ENCODE data around the gene SLC2A3. TPM values are rescaled to one million over a fixed set of nuclear protein-coding genes. Genes with fewer than 3 reads are reported as not detected.

SLC2A3 gene
- total RNA-seq, 8 experiments from 2014 or later, result 10.3 to 110 (median 54.6) TPM

Other genes with a start within 250 kb of the SLC2A3 start
- gene GDF3, start 240.4 kb downstream of the SLC2A3 start, total RNA-seq, result 10 to 100 TPM in 4 of 8 experiments, under 1 TPM in 1, not detected in 3; 0.21 to 49.4 (median 30.7) TPM
- under 1 TPM in 2 of 8 experiments, not detected in 6; 0.21 to 0.33 TPM for gene DPPA3, start 224.8 kb downstream of the SLC2A3 start, total RNA-seq
- under 1 TPM in 2 of 8 experiments, not detected in 6; 0.24 to 0.41 TPM for gene CLEC4C, start 188.8 kb downstream of the SLC2A3 start, total RNA-seq
- gene NANOGNB, start 171.0 kb downstream of the SLC2A3 start, total RNA-seq, result 1 to 10 TPM in 1 of 8 experiments, under 1 TPM in 1, not detected in 6; 0.38 to 1.2 TPM
- gene NANOG, start 146.8 kb downstream of the SLC2A3 start, total RNA-seq, result 1 to 10 TPM in 2 of 8 experiments, under 1 TPM in 5, not detected in 1; 0.14 to 1.3 (median 0.57) TPM
- gene SLC2A14, start 63.3 kb downstream of the SLC2A3 start, total RNA-seq, result 1 to 10 TPM in 1 of 8 experiments, under 1 TPM in 4, not detected in 3; 0.55 to 1.7 (median 0.91) TPM
- gene FOXJ2, start 96.5 kb upstream of the SLC2A3 start, total RNA-seq, result 10 to 100 TPM in 2 of 8 experiments, 1 to 10 TPM in 6; 4.5 to 12.8 (median 7.9) TPM
- gene C3AR1, start 130.2 kb upstream of the SLC2A3 start, total RNA-seq, result 1 to 10 TPM in 1 of 8 experiments, under 1 TPM in 5, not detected in 2; 0.05 to 1.2 (median 0.14) TPM
- gene NECAP1, start 146.1 kb upstream of the SLC2A3 start, total RNA-seq, result 100 to 1,000 TPM in 1 of 8 experiments, 10 to 100 TPM in 7; 29.8 to 101 (median 58.3) TPM
- gene CLEC4A, start 187.4 kb upstream of the SLC2A3 start, total RNA-seq, result 1 to 10 TPM in 4 of 8 experiments, under 1 TPM in 4; 0.42 to 2.2 (median 1.0) TPM
- gene ZNF705A, start 220.8 kb upstream of the SLC2A3 start, total RNA-seq, result under 1 TPM in 2 of 8 experiments, not detected in 6; 0.17 to 0.85 TPM